ENCODE measurements around the gene ZIC4. TPM values are rescaled to one million over a fixed set of nuclear protein-coding genes. Genes with fewer than 3 reads are reported as not detected.
A peak's percentile ranks its signal among the peaks of the same experiment; 100 is the strongest.

Gene ZIC4
- total RNA-seq, 2 experiments from 2014 or later = not detected

GRCh38 chr3:147414390-147415138 is 8.2 kb upstream of the ZIC4 start:
- Mint-ChIP-seq H3K27ac (no peak overlapping the region), H3K9me3 (ENCODE audit: low read depth) (peaks cover 5% of the 10 kb centered on the region), H3K27me3 (peaks cover 82% of the 10 kb centered on the region), H3K36me3 (peaks cover 5% of the 10 kb centered on the region), H3K4me1 (peaks cover 11% of the 10 kb centered on the region), H3K4me3 (no peak overlapping the region)
- CTCF ChIA-PET = no interaction called here
- no peak for ATAC-seq
- DNase-seq = no peak

GRCh38 chr3:147413686-147414389 is 7.5 kb upstream of the ZIC4 start:
- peak overlapping the region; percentile 52 for H3K4me3 Mint-ChIP-seq
- ATAC-seq = no peak
- H3K27ac Mint-ChIP-seq = peak overlapping the region; percentile 57

GRCh38 chr3:147412917-147413685 is 6.8 kb upstream of the ZIC4 start:
- no peak for ATAC-seq
- Mint-ChIP-seq H3K4me3 (peak overlapping the region; percentile 52), H3K27me3 (peaks cover 83% of the 10 kb centered on the region), H3K4me1 (peaks cover 9% of the 10 kb centered on the region), H3K9me3 (ENCODE audit: low read depth) (peaks cover 7% of the 10 kb centered on the region), H3K36me3 (peaks cover 9% of the 10 kb centered on the region), H3K27ac (peak overlapping the region; percentile 57)
- no peak for DNase-seq
- CTCF ChIA-PET = interaction anchor here (1.3 kb wide), 1 partner anchor 9 kb away, joined by 3 read pairs; no protein-coding TSS in a partner anchor

More at GRCh38 chr3:147413686-147414389, 7.5 kb upstream of the ZIC4 start:
- H3K27me3 Mint-ChIP-seq = peaks cover 83% of the 10 kb centered on the region
- DNase-seq = no peak
- H3K4me1 Mint-ChIP-seq = peaks cover 11% of the 10 kb centered on the region
- H3K36me3 Mint-ChIP-seq = peaks cover 4% of the 10 kb centered on the region
- H3K9me3 Mint-ChIP-seq (ENCODE audit: low read depth) = peaks cover 5% of the 10 kb centered on the region
- CTCF ChIA-PET = no interaction called here

GRCh38 chr3:147412261-147412916 is 6.0 kb upstream of the ZIC4 start:
- Mint-ChIP-seq H3K27me3 (peaks cover 83% of the 10 kb centered on the region), H3K9me3 (ENCODE audit: low read depth) (peaks cover 9% of the 10 kb centered on the region), H3K4me3 (no peak overlapping the region), H3K36me3 (peaks cover 13% of the 10 kb centered on the region), H3K4me1 (peaks cover 9% of the 10 kb centered on the region), H3K27ac (peak overlapping the region; percentile 72)
- DNase-seq = no peak
- CTCF ChIA-PET = interaction anchor here (1.3 kb wide), 1 partner anchor 10 kb away, joined by 3 read pairs; no protein-coding TSS in a partner anchor
- ATAC-seq = no peak

- CTCF ChIA-PET = interaction anchor here (1.3 kb wide), 1 partner anchor 10 kb away, joined by 3 read pairs; no protein-coding TSS in a partner anchor
- ATAC-seq (no peak), DNase-seq (no peak)
- H3K36me3 Mint-ChIP-seq = peaks cover 13% of the 10 kb centered on the region
- H3K4me3 Mint-ChIP-seq = peak overlapping the region; percentile 35
- peaks cover 9% of the 10 kb centered on the region for H3K9me3 Mint-ChIP-seq (ENCODE audit: low read depth)
- H3K27ac Mint-ChIP-seq = peak overlapping the region; percentile 78
- H3K27me3 Mint-ChIP-seq = peaks cover 83% of the 10 kb centered on the region
- peaks cover 9% of the 10 kb centered on the region for H3K4me1 Mint-ChIP-seq
Observed at GRCh38 chr3:147411815-147412241, 5.5 kb upstream of the ZIC4 start.

GRCh38 chr3:147411238-147411814 is 5.0 kb upstream of the ZIC4 start:
- ATAC-seq (no peak), DNase-seq (no peak)
- H3K4me3 Mint-ChIP-seq = peak overlapping the region; percentile 35
- CTCF ChIA-PET = no interaction called here
- peak overlapping the region; percentile 78 for H3K27ac Mint-ChIP-seq
- peaks cover 9% of the 10 kb centered on the region for H3K9me3 Mint-ChIP-seq (ENCODE audit: low read depth)
- peaks cover 83% of the 10 kb centered on the region for H3K27me3 Mint-ChIP-seq
- H3K4me1 Mint-ChIP-seq = peaks cover 9% of the 10 kb centered on the region
- peaks cover 13% of the 10 kb centered on the region for H3K36me3 Mint-ChIP-seq

GRCh38 chr3:147410526-147411237 is 4.3 kb upstream of the ZIC4 start:
- peak overlapping the region; percentile 35 for H3K4me3 Mint-ChIP-seq
- H3K27ac Mint-ChIP-seq = peak overlapping the region; percentile 78
- DNase-seq (no peak), ATAC-seq (no peak)
- CTCF ChIA-PET = no interaction called here
- H3K9me3 Mint-ChIP-seq (ENCODE audit: low read depth) = peaks cover 9% of the 10 kb centered on the region
- peaks cover 9% of the 10 kb centered on the region for H3K4me1 Mint-ChIP-seq
- H3K27me3 Mint-ChIP-seq = peaks cover 82% of the 10 kb centered on the region
- H3K36me3 Mint-ChIP-seq = peaks cover 13% of the 10 kb centered on the region

- Mint-ChIP-seq H3K27ac (no peak overlapping the region), H3K9me3 (ENCODE audit: low read depth) (peaks cover 9% of the 10 kb centered on the region), H3K4me1 (peaks cover 9% of the 10 kb centered on the region), H3K36me3 (peaks cover 13% of the 10 kb centered on the region), H3K4me3 (no peak overlapping the region), H3K27me3 (peaks cover 82% of the 10 kb centered on the region)
- DNase-seq (no peak), ATAC-seq (no peak)
- CTCF ChIA-PET = no interaction called here
Observed at GRCh38 chr3:147410116-147410525, 3.8 kb upstream of the ZIC4 start.

GRCh38 chr3:147409143-147410115 is 3.1 kb upstream of the ZIC4 start, which contains the start of gene ZIC1:
Gene ZIC1 (plus strand): TSS chr3:147409365. CDS start chr3:147410113, 748 bp downstream.
- Mint-ChIP-seq H3K36me3 (peaks cover 13% of the 10 kb centered on the region), H3K9me3 (ENCODE audit: low read depth) (peaks cover 9% of the 10 kb centered on the region), H3K4me3 (no peak within 1 kb of the TSS), H3K27ac (peak within 1 kb of the TSS; percentile 61), H3K27me3 (peaks cover 83% of the 10 kb centered on the region), H3K4me1 (peaks cover 9% of the 10 kb centered on the region)
- no peak for DNase-seq
- no peak for ATAC-seq
- CTCF ChIA-PET = no interaction called here

- no peak overlapping the region for H3K4me3 Mint-ChIP-seq
Observed at GRCh38 chr3:147408188-147409100, 2.1 kb upstream of the ZIC4 start.

More at GRCh38 chr3:147408188-147409100, 2.1 kb upstream of the ZIC4 start:
- peaks cover 13% of the 10 kb centered on the region for H3K36me3 Mint-ChIP-seq
- H3K9me3 Mint-ChIP-seq (ENCODE audit: low read depth) = peaks cover 9% of the 10 kb centered on the region
- H3K27ac Mint-ChIP-seq = peak overlapping the region; percentile 61
- DNase-seq (no peak), ATAC-seq (no peak)
- peaks cover 86% of the 10 kb centered on the region for H3K27me3 Mint-ChIP-seq
- CTCF ChIA-PET = no interaction called here
- peaks cover 8% of the 10 kb centered on the region for H3K4me1 Mint-ChIP-seq

All from activated CD8-positive, alpha-beta memory T cell treated with anti-CD3 and anti-CD28 coated beads, Interleukin-2, amount 10 ng/mL, durations not matched to agents 7 days and 5 days (primary cell).